Endothelial cell of umbilical vein (primary cell): ENCODE data around the gene ELMO1. TPM values are rescaled to one million over a fixed set of nuclear protein-coding genes. Genes with fewer than 3 reads are reported as not detected.

Experiments
- BruUV-seq: library from RNA; stranded (reverse); fragments of 400-500 nt; replicated peaks from 2 replicates; lab custom pipeline; 2021; lab: Mats Ljungman, UMichigan
- CTCF ChIA-PET: fragments of 300-600, 350-600 bp; sonication (Branson Sonifier 250); formaldehyde crosslinking; loops from one replicate; lab custom pipeline; 2021; ENCODE audit warnings: antibody characterized with exemption, inconsistent platforms; lab: Charles Lee
- POLR2A ChIA-PET: fragments of 300-600, 350-600 bp; sonication (Branson Sonifier 250); formaldehyde crosslinking; loops from one replicate; lab custom pipeline; 2021; ENCODE audit warnings: antibody characterized with exemption, inconsistent platforms; lab: Charles Lee
- DNase-seq: peaks from one replicate; pipeline ENCODE4 v3.0.0-alpha.2; 2011; ENCODE audit warnings: low read depth, low spot score
- FAIRE-seq: peaks from 2 replicates; lab custom pipeline; 2011; peaks lifted over from hg19 to GRCh38; lab: Jason Lieb, UNC
- H2AFZ ChIP-seq: 2 replicates; pipeline ENCODE4 v1.6.0; 2012; ENCODE audit warnings: low read depth, low read length, control low read depth, inconsistent platforms
- H3K27ac ChIP-seq: 2 replicates; pipeline ENCODE4 v1.5.1; 2011; ENCODE audit warnings: low read depth, mild to moderate bottlenecking, control low read depth, low read length, moderate library complexity; ENCODE audit not compliant: insufficient read depth
- H3K27me3 ChIP-seq, 2 experiments: 2 replicates each; pipeline versions ENCODE4 v1.6.0 to v1.6.1; 2011; ENCODE audit warnings: low read length in 2 of 2, mixed read lengths in 1 of 2; ENCODE audit not compliant: control insufficient read depth in 2 of 2, insufficient read depth in 2 of 2
- H3K36me3 ChIP-seq, 2 experiments: 2 replicates in 1 of 2; 3 replicates in 1 of 2; pipeline ENCODE4 v1.5.1; 2011; ENCODE audit warnings: low read length in 2 of 2, mild to moderate bottlenecking in 1 of 2, moderate library complexity in 1 of 2; ENCODE audit not compliant: control insufficient read depth in 2 of 2, insufficient read depth in 2 of 2; ENCODE audit errors: extremely low read depth in 1 of 2
- H3K4me1 ChIP-seq: 3 replicates; pipeline ENCODE4 v1.5.1; 2011; ENCODE audit warnings: mild to moderate bottlenecking, low read length; ENCODE audit not compliant: control insufficient read depth, insufficient read depth; ENCODE audit errors: extremely low read depth
- H3K4me2 ChIP-seq: 2 replicates; pipeline ENCODE4 v1.6.1; 2011; ENCODE audit warnings: low read length, control low read depth, mixed read lengths; ENCODE audit not compliant: insufficient read depth
- H3K4me3 ChIP-seq, 3 experiments: fragments of 200-600 bp in 1 of 3; sonication (generic), shearing (Covaris generic) in 1 of 3; replicated peaks in 1 of 3; 2 replicates each; pipeline ENCODE4 v1.5.1; 2011 to 2016; ENCODE audit warnings: control low read depth in 3 of 3, low read length in 3 of 3, mild to moderate bottlenecking in 2 of 3, inconsistent platforms in 1 of 3, low read depth in 1 of 3, moderate library complexity in 1 of 3; ENCODE audit not compliant: insufficient read depth in 1 of 3
- H3K79me2 ChIP-seq: 2 replicates; pipeline ENCODE4 v1.6.0; 2012; ENCODE audit warnings: low read length, inconsistent platforms; ENCODE audit not compliant: control insufficient read depth, insufficient read depth
- H3K9ac ChIP-seq: replicated peaks from 2 replicates; pipeline ENCODE3; 2011; ENCODE audit warnings: low read length, control low read depth; ENCODE audit not compliant: insufficient read depth; ENCODE audit errors: extremely low read depth
- H3K9me1 ChIP-seq: replicated peaks from 3 replicates; pipeline ENCODE4 v1.6.0; 2011; ENCODE audit warnings: mild to moderate bottlenecking, low read length; ENCODE audit not compliant: control insufficient read depth, insufficient read depth; ENCODE audit errors: extremely low read depth
- H3K9me3 ChIP-seq: replicated peaks from 2 replicates; pipeline ENCODE4 v1.5.1; 2012; ENCODE audit warnings: low read length, inconsistent platforms; ENCODE audit not compliant: control insufficient read depth, insufficient read depth
- H4K20me1 ChIP-seq: replicated peaks from 2 replicates; pipeline ENCODE3; 2011; ENCODE audit warnings: mild to moderate bottlenecking, low read length; ENCODE audit not compliant: control insufficient read depth, insufficient read depth; ENCODE audit errors: extremely low read depth
- CTCF ChIP-seq, 2 donors: IDR thresholded peaks; 1 replicate in 1 of 2; 2 replicates in 1 of 2; pipeline ENCODE4 v1.5.1; 2011; ENCODE audit warnings: low read length in 2 of 2, mild to moderate bottlenecking in 2 of 2, moderate library complexity in 2 of 2, control low read depth in 1 of 2, inconsistent platforms in 1 of 2, low read depth in 1 of 2; ENCODE audit not compliant: insufficient read depth in 1 of 2; ENCODE audit errors: extremely low read depth in 1 of 2
- EZH2 ChIP-seq: IDR thresholded peaks from 2 replicates; pipeline ENCODE4 v1.6.1; 2012; ENCODE audit warnings: borderline replicate concordance, low read depth, mild to moderate bottlenecking, moderate library complexity, low read length, inconsistent platforms; ENCODE audit not compliant: severe bottlenecking
- FOS ChIP-seq: IDR thresholded peaks from 2 replicates; pipeline ENCODE4 v1.6.1; 2011; ENCODE audit warnings: mild to moderate bottlenecking, low read length, moderate library complexity, borderline replicate concordance; ENCODE audit not compliant: insufficient read depth
- GATA2 ChIP-seq: IDR thresholded peaks from 2 replicates; pipeline ENCODE4 v1.7.0; 2011; ENCODE audit warnings: low read depth, mild to moderate bottlenecking, moderate library complexity, mixed read lengths, low read length; ENCODE audit not compliant: insufficient read length, insufficient read depth
- JUN ChIP-seq: IDR thresholded peaks from 2 replicates; pipeline ENCODE4 v1.6.1; 2011; ENCODE audit warnings: borderline replicate concordance, low read depth; ENCODE audit not compliant: insufficient read length, insufficient read depth
- MAX ChIP-seq: IDR thresholded peaks from 2 replicates; pipeline ENCODE4 v1.6.1; 2011; ENCODE audit not compliant: insufficient read depth, insufficient read length
- MYC ChIP-seq: IDR thresholded peaks from one replicate; pipeline ENCODE4 v1.6.1; 2011; ENCODE audit warnings: mild to moderate bottlenecking, low read depth, low read length
- POLR2A ChIP-seq: IDR thresholded peaks from 2 replicates; pipeline ENCODE4 v1.6.1; 2012; ENCODE audit warnings: low read depth, mild to moderate bottlenecking, control low read depth, low read length
- POLR2AphosphoS5 ChIP-seq: IDR thresholded peaks from 2 replicates; pipeline ENCODE4 v1.6.1; 2012; ENCODE audit warnings: low read depth, mild to moderate bottlenecking, control low read depth, low read length, moderate library complexity; ENCODE audit not compliant: insufficient read depth
- dilution Hi-C: fragments of 300-500 bp; cut with MboI; formaldehyde crosslinking; loops from one replicate; pipeline ENCODE4 v1.15.0; 2019; ENCODE audit warnings: low sequenced_read_pairs; ENCODE audit not compliant: extremely low pct_ligation_motif_present
- intact Hi-C: fragments of 100-400 bp; cut with micrococcal nuclease; formaldehyde crosslinking; loops from one replicate; pipeline ENCODE4 v1.10.0; 2022
- polyA plus RNA-seq, 4 experiments: library from polyadenylated mRNA; depleted of rRNA in 3 of 4; stranded (reverse) in 3 of 4; unstranded in 1 of 4; fragments of >200 nt; gene quantifications; 2 replicates each; pipeline versions ENCODE4 v1.2.1 to v1.2.3, GENCODE V29; 2011 to 2012; ENCODE audit warnings: missing spikeins in 1 of 4
- total RNA-seq: library from RNA; stranded (reverse); gene quantifications from 2 replicates; pipeline ENCODE4 v1.2.3, GENCODE V29; 2021

Gene ELMO1
- total and polyA plus RNA-seq, 2 donors (not counting 3 experiments of a cell fraction or from before 2014, with no cell fraction given): 17.0 to 30.6 TPM

- POLR2A ChIA-PET: interaction anchor here (0.6 to 1.3 kb wide), 5 partner anchors 8 to 770 kb away, joined by 3 to 4 read pairs (median 4); partner anchors contain the start of gene ELMO1
- H3K9me1 ChIP-seq: no peaks in the 10 kb centered on the region
- H3K4me1 ChIP-seq: peaks cover 22% of the 10 kb centered on the region
- H3K79me2 ChIP-seq: no peaks in the 10 kb centered on the region
- intact Hi-C loops (loop anchor here (1.0 to 10.0 kb wide), 3 partner anchors 11 to 406 kb away; no protein-coding TSS in a partner anchor), dilution Hi-C loops (no loop called here)
- no peaks in the 10 kb centered on the region for H3K27me3 ChIP-seq
- FAIRE-seq: peak; percentile 83
- no peaks in the 10 kb centered on the region for H3K36me3 ChIP-seq
- H3K4me3 ChIP-seq: peak overlapping the region in 1 of 3 experiments; percentile 45
- H4K20me1 ChIP-seq: no peaks in the 10 kb centered on the region
- peak overlapping the region; percentile 89 for H3K4me2 ChIP-seq
- TF ChIP-seq CTCF (IDR thresholded peaks at IDR 0.05; ENCODE audit: extremely low read depth in 1 of 2, insufficient read depth in 1 of 2, low read depth in 1 of 2, low read length in 2 of 2) (no peak), MAX (no peak), FOS (peak; percentile 24), JUN (peak; percentile 32), MYC (no peak), POLR2AphosphoS5 (peak; percentile 43), GATA2 (no peak), POLR2A (no peak), EZH2 (no peak)
- H3K9ac ChIP-seq: peak overlapping the region; percentile 76
- peak; percentile 91 for DNase-seq
- peak overlapping the region; percentile 91 for H3K27ac ChIP-seq
- BruUV-seq: TSS peak; percentile 38
- CTCF ChIA-PET: interaction anchor here (0.9 to 4.0 kb wide), 6 partner anchors 8 to 108 kb away, joined by 3 to 19 read pairs (median 4); partner anchors contain the start of gene ELMO1
- H2AFZ ChIP-seq: peak overlapping the region; percentile 39
- H3K9me3 ChIP-seq: no peaks in the 10 kb centered on the region
Observed at GRCh38 chr7:37440738-37441385, 7.8 kb downstream of the ELMO1 start.
